NCI-H2029 treated with DMSO at 0.1 percent for 48 hours (cell line): ENCODE measurements around the gene ANXA11.

ENCODE experiments used
- DNase-seq: peaks from one replicate; lab custom pipeline; 2025; lab: John Stamatoyannopoulos, UW

Gene ANXA11

DNA sequence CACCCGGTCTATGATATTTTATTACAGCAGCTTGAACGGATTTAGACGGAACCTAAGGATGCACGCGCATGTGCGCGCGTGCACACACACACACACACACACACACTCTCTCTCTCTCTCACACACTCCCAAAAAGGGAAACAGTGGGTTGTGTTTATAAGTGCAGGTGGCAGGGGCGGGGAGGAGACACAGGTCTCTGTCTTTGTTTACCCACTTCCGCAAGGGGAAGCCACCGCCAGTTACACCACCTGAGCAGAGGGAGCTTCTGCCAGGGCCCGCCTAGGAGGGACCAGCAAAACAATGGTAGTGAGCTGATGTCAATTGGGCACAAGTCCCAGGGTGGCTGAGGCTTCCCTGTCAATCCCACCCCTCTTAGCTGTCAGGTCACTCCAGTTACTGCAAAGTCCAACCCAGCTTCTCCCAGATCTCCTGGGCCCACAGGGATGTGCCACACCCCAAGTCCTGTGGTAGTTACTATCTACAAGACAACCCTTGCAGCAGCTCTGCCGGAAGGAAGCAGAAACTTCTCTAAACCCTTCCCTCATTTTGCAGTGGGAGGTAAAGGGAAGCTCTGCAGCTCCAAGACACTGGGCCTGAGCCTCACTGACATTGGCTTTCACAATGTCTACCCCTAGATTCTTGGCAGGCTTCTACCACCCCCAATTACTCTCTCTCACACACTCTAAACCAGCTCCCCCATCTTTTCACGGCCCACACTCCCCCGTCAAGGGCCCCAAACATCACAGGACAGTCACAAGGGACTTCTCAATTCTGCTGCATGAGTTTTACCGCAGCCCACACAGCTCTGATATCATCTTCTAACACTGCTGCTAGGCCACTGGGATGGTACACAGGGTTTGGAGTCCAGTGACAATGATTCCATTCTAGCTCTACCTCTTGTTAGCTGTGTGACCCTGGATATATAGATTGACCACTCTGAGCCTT is 17.6 kb downstream of the ANXA11 start:
- DNase-seq, result peak; percentile 66

DNA sequence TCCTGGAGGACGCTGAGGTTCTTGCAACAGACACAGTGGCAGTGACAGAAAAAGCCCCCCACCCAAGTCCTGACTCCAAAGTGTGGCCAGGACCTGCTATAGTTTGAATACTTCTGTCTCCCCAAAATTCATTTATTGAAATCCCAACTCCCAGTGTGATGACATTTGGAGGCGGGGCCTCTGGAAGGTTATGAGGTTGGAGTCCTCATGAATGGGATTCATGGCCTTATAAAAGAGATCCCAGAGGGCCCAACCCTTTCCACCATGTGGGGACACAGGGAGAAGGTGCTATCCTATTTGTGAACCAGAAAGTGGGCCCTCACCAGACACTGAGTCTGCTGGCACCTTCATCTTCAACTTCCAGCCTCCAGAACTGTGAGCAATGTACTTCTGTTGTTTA is 18.3 kb downstream of the ANXA11 start:
- no peak for DNase-seq

DNA sequence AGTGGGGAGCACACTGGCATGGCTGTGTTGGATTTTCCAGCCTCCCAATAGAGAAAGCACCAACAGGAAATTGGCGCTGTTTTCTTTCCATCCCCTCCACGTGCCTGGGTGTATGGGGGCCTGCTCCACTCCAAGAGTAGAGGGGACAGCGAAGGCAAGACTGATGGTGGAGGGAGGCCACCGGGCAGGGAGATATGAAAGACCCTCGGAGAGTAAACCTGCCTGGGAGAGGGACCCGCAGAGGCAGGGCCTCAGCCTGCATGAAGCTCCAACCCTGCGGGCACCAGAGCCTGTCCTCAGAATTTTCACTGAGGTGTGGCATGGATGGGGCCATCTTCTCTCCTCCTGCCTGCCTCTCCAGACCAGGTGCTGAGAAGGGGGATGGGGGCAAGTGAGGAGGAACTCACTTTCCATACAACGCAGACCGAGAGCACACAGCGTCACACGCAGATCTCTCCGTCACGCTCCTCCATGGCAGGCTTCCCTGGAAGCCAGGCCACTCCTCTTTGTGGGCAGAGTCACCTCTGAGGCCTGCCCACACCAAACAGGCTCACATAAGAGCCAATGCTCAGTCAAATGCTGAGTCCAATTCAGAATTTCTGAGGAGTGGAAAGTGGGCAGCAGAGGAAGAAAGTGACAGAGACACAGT is 18.8 kb downstream of the ANXA11 start:
- peak; percentile 55 for DNase-seq

DNA sequence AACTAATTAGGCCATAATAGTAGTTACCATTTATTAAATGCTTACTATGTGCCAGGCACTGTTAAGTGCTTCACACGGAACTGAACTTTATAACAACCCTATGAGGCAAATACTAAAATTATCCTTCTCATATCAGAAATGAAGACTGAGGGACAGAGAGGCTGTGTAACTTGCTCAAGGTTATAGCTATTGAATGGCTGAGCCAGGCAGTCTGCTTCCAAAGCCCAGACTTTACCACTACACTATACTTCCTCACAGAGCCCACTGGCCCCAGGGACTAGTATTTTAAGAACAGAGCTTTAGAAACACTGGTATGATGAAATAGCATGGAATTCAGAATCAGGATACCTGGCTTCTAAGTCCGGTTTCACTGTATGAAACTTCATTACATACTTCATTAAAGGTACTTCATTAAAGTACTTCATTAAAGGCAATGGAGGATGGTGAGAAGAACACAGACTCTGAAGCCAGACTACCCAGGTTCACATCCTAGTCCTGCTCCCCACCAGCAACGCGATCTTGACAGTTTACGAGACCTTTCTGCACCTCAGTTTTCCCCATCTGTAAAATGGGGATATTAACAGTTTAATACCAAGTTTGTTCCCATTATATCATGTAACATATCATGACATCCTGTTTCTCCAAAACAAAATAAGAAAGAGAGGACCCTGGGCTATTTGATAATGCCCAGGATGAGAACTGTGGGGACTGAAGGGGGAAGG is 19.6 kb downstream of the ANXA11 start:
- no peak for DNase-seq

DNA sequence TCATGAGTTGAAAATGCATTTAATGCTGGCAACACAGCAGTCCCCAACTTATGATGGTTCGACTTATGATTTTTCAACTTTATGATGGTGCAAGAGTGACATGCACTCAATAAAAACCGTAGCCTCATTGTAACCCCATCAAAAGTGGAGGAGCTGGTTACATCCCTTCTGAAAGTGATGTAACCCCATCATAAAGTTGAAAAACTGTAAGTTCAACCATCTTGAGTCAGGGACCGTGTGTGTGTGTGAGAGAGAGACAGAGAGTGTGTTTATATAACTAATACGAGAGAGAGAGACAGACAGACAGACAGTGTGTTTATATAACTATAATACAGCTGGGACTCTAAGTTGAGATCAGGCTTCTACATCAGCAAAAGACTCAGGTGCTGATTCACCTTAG is 21.0 kb downstream of the ANXA11 start:
- no peak for DNase-seq

DNA sequence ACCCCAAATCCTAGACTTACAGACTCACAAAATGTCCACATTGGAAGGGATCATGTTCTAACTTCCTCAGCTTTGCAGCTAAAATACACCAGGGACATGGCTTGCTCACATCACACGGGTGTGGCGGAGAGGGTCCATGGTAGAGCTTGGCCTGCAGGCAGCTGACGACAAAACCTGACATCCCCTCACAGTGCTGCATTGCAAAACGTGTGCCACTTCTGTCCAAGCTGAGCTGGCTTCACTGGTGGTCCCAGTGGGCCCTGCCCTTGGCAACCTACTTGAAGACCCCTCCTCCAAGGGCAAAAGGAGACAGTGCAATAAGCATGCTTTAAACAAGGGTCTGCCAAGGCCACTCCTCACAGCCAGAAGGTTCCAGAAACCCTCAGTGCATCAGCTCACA is 21.9 kb downstream of the ANXA11 start:
- DNase-seq, result no peak

DNA sequence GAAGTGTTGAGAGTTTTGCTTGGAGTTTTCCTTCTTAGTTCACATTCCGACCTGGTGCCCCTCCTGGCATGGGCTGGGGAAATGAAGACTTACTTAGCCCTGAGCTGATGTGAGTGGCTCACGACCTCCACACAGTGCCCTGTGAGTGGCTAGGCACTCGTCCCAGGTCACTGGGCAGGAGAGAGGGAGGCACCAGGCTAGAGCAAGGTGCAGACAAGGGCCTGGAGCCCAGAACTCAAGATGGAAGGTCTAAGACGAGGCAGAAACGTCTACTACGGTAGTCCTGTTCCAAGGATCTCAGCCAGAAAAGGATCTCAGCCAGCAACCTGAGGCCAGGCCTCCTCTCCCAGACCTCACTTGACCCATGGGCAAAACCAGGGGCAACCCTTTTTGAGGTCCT is 22.4 kb downstream of the ANXA11 start:
- DNase-seq, result no peak

DNA sequence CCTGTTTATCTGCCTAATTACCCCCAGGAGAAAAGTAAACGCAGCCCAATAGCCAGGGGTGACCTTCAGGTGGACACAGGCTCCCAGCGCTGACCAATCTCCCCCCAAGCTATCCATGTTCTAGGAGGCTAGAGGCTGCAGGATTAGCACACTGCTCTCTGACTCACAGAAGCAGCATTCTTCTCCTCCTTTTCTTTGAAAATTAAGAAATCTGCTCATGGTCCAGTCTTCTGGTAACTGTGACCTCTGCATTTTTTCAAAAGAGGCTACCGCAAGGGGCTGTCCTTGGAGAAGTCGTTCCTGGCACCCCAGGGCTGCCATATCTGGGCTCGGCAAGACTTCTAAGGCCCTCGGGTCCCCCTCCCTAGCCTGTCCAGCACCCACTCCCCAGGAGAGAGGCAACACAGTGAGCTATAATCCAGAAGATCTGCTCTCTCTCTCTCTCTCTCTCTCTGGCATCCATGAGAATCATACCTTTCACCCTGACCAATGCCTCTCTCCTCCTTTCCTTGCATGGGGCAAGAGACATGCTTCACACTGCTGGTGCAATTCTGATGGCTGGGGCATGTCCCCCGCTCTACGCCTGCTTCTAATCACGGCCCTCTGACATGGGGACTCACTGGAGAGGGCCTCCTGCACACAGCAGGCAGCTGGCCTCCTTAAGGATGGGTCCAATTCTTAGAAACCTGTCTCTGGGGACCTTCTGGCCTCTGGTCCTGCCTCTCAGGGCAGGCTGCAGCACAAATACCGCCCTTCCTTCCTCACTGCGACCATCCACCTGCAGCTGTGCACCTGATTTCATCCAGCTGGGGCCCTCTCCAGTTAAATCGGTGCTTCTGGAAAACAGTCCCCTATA is 27.3 kb downstream of the ANXA11 start:
- no peak for DNase-seq

DNA sequence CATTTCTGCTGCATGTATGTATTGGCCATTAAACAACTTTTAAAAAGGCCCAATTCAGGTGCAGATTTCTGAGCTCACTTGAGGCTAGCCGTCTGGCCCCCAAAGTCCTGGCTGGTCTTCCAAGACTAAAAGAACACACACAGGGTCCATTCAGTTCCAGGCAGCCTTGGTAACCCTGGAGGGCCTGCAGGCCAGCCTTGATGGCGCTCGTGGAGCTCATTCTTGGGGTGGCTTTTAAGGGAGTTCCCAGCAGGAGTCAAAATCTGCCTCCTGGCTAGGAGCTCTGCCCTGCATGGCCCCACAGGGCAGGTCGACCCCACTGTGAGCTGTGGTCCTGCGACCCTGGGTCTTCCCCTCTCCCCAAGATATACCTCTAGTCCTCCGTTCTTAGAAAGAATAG is 28.8 kb downstream of the ANXA11 start:
- DNase-seq, result no peak

DNA sequence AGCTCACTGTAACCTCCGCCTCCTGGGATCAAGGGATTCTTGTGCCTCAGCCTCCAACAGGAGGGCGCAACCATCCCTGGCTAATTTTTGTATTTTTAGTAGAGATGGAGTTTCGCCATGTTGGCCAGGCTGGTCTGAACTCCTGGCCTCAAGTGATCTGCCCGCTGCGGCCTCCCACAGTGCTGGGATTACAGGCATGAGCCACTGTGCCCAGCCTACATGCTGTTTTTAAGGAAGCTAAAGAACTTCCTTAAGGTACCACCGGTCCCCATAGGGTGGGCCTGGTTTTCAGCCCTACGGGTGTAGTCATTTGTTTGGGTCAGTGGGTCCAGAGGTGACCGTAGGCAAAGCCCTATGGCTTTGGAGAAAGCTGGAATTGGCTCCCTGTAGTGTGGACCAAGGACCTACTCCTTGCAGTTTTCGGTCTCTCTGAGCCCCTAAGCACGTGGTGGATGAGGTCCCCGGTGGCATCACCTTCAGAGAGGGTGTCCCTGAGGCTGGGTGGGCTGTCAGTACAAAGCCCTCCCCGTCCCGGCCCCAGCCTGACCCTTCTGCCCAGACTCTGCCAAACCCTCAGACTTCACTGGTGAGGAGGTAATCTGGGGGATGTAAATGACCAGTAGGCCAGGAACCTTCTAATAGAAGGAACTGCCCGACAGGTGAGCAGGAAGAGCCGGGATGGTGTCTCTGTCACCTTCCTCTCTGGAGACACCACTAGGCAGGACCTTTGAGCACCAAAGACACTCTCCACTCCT is 30.5 kb downstream of the ANXA11 start:
- DNase-seq, result no peak

DNA sequence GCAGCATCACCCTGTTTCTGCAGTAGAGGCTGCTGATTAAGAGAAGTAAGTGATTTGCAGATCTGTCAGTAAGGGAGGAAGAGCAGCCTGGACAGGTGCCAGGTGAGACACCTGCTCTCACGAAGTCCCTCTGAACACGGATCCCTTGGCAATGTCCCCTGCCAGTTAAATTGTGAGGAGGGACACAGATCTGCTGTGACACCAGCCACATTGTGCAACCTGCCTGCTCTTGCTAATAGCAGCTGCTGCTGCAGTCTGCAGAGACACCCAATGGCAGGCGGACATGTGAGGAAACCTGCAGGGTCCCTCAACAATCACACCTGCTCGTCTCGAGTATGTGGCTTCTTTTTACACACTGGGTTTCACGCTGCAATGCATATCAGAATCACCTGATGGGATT is 31.9 kb downstream of the ANXA11 start:
- DNase-seq, result peak; percentile 56

DNA sequence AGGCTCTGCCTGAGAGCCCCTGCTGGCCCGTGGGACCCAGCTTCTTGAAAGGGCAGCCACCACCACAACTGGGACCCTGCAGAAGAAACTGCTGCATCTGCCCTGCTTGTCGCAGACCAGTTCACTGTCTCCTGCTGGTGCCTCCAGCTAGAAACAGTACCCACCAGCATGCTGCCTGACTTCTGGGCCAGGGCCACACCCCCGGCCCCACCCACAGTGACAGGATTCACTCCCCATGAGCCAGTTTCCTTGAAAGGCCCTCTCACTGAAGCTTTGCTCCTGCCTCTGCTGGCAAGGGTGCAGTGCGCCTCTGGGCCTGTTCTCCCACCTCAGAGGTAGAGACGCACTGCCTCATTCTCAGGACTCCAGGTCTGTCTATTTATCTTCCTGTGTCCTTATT is 32.4 kb downstream of the ANXA11 start:
- DNase-seq, result no peak

DNA sequence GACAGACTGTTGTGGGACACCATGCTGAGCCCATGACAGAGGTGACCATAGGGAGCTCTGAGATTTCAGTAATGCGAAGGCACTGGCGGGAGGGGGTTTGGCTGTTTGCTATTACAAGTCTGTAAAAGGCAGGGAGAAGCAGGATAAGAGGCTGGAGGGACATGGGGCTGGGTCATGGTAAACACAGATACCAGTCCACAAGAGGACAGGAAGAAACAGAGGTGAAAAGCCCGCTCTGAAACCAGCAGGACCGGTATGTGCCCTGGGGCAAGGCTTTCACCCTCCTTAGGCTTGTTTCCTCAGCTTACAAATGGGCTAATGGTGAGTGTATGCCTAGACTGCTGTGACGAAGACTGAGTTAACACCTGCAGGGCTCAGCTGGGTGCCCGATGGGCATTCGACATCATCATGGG is 34.1 kb downstream of the ANXA11 start:
- no peak for DNase-seq

DNA sequence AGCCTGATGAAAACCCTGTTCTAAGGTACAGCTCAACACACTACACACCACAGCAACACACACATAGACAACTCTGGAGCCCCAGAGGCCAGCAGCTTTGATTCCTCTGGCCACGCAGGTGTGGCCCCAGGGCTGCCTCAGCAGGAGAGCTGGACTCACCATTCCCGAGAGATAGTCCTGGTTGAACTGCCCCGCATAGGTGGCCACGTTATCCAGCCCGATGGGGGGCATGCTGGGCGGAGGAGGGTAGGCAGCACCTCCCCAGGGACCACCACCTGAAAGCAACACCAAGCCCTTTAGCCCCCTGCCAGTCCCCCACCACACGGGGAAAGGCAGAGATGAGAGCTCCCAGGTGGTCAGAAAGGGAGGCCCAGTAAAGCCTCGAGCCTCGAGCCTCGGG is 34.7 kb downstream of the ANXA11 start:
- no peak for DNase-seq

DNA sequence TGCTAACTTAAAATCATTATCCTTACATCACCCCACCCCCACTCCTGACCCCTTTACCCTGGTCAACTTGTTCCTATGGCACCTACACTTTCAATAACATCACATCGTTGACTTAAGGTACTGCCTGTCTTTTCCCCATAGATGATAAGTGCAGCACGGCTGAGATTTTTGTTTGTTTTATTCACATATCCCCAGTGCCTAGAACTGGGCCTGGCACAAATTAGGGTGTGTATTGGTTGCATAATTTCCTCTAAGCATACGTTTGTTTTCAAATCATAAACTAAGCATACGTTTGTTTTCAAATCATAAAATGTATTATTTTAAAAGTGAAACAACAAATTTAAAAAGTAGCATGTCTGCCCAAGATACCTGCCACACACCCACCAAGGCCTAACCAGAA is 35.3 kb downstream of the ANXA11 start:
- no peak for DNase-seq

DNA sequence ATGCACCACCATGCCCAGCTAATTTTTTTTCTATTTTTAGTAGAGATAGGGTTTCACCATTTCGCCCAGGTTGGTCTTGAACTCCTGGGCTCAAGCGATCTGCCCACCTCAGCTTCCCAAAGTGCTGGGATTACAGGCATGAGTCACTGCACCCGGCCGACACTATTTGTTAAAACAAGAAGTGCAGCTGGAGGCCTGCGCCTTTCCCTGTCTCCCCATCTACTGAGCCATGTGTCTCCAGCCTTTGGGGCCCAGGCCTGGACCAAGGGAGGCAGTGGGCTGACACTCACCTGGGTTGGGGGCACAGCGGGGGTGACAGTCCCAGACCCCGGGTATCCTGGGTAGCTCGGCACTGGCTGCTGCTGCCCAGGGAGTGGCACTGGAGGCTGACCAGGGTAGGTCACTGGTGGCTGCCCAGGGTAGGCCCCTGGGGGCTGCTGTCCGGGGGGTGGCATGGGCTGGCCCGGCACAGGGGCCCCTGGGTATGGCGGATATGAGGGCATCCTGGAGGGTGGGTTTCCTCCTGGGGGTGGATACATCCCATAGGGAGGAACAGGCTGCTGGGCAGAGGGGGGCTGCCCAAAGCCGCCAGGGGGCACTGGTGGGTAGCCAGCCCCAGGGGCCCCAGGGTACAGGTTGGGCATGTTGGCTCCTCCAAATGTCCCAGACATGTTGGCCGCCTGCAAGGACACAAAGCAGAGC is 36.5 kb downstream of the ANXA11 start:
- no peak for DNase-seq

DNA sequence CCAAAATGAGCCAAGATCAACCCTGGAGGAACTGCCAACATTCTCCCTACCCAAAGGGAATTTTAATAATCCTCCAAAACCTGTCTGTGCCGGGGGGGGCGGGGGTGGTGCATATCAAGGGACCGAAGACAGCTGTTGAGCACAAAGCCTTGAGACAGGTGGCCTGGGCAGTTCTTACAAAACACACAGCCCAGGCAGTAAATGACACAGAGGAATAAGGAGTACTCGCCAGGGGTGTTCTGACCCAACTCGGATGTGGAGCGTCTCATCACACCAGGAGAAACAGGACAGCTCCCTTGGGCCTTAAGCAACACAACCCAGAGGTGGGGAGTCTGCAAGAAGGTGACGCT is 37.2 kb downstream of the ANXA11 start:
- no peak for DNase-seq

DNA sequence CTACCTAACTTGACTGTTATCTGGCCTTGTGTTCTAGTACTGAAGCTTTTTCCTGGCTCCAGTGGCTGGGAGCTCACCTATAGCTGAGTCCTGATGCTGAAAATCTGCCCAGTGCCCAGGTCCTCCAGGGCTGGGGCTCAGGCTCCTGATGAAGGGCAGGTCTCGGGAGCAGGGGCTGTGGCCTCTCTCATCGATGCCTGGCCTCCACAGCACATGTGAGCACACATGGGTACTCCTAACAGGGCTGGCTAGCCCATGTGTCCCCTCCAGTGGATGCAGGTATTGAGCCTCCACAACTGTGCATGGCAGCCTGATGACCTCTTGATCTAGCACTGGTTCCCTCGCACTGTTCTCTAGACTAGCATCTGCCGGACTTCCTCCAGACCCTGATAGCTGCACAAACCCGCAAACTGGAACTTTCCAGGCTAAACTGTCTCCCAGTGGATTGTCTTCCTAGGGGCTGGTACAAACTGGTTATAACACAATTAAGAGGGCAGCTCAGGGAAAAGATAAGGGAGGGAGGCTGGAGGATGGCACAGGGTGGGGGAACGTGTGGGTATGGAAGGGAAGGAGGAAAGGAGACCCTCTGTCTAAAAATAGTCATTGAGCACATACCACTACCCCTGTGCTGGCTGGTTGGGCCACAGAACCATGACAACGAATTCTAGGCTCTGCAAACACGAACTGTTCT is 37.7 kb downstream of the ANXA11 start:
- DNase-seq, result no peak

DNA sequence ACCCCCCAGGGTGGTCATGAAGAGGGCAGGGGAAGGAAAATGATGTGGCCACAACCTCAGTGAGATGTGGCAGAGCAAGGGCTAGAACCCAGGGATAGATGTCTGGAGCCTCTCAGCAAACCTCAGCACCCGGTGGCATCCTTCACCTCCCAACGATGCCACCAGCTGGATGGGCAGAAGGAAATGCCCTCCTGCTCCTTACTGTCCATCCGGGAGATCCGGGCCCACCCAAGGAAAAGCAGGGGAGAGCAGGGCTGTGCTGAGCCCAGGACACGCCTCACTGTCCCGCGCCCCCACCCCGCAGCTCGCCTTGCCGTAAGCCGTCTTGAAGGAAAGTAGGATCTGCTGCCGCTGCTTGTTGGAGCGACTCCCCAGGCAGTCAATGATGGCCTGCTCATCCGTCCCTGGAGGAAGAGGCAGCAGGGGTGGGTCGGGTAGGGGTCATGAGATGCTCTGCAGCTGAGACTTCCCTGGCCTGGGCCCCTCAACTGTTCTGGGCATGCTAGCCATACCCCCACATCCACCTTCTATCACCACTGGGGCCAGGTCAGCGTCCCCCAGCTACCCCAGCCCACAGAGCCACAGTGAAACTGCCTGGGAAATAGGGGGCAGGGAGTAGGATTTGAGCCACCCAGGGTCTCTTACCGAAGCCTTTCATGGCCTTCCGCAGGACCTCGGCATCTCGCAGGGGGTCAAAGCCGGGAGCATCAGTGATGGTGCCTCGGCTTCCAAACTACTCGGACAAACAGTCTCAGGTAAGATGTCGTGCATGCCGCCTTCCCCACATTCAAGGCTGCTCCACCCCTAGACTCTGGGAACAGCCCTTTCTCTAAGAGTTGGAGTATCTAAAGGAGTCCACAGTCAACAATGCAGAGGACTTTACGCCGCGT is 38.5 kb downstream of the ANXA11 start:
- no peak for DNase-seq
